Ascending aorta (tissue), 2 donors: ENCODE data around the gene ONECUT2. TPM values are rescaled to one million over a fixed set of nuclear protein-coding genes. Genes with fewer than 3 reads are reported as not detected.

ENCODE experiments used
- DNase-seq, 2 donors: peaks; one replicate each; pipeline ENCODE4 v3.0.0-alpha.2; 2019; ENCODE audit warnings: low spot score in 2 of 2
- H3K27ac ChIP-seq, 2 donors: fragments of 200-600 bp; sonication (generic); one replicate each; pipeline ENCODE4 v1.5.1; 2016 to 2017; ENCODE audit warnings: mild to moderate bottlenecking in 1 of 2
- H3K27me3 ChIP-seq: fragments of 200-600 bp; sonication (generic); one replicate; pipeline ENCODE4 v1.5.1; 2017
- H3K36me3 ChIP-seq, 2 donors: fragments of 200-600 bp; sonication (generic); one replicate each; pipeline ENCODE4 v1.5.1; 2016
- H3K4me1 ChIP-seq, 2 donors: fragments of 200-600 bp; sonication (generic); one replicate each; pipeline ENCODE4 v1.5.1; 2016 to 2017; ENCODE audit warnings: mild to moderate bottlenecking in 1 of 2
- H3K4me3 ChIP-seq, 2 donors: fragments of 200-600 bp; sonication (generic); one replicate each; pipeline ENCODE4 v1.5.1; 2016 to 2017; ENCODE audit warnings: mild to moderate bottlenecking in 1 of 2
- H3K9me3 ChIP-seq, 2 donors: fragments of 200-600 bp; sonication (generic); one replicate each; pipeline ENCODE4 v1.5.1; 2016
- intact Hi-C: fragments of 100-400 bp; cut with DNase I; formaldehyde crosslinking; loops from one replicate; pipeline ENCODE4 v1.15.1; 2023
- total RNA-seq: library from RNA; depleted of rRNA; stranded (reverse); fragments of >200 nt; gene quantifications from one replicate; pipeline ENCODE4 v1.1.0, GENCODE V29; 2016
- TF ChIP-seq, protein P1 (sequence below), 3 experiments: fragments of 200-600 bp in 2 of 3; fragments of 450-650 bp in 1 of 3; sonication (generic) in 2 of 3; IDR thresholded peaks; one replicate each; pipeline ENCODE4 v1.5.1; 2016 to 2019; ENCODE audit warnings: antibody characterized with exemption in 3 of 3, mild to moderate bottlenecking in 1 of 3, moderate library complexity in 1 of 3

The ONECUT2 gene
- total RNA-seq, 1 donor from 2014 or later = 0.11 TPM

DNA sequence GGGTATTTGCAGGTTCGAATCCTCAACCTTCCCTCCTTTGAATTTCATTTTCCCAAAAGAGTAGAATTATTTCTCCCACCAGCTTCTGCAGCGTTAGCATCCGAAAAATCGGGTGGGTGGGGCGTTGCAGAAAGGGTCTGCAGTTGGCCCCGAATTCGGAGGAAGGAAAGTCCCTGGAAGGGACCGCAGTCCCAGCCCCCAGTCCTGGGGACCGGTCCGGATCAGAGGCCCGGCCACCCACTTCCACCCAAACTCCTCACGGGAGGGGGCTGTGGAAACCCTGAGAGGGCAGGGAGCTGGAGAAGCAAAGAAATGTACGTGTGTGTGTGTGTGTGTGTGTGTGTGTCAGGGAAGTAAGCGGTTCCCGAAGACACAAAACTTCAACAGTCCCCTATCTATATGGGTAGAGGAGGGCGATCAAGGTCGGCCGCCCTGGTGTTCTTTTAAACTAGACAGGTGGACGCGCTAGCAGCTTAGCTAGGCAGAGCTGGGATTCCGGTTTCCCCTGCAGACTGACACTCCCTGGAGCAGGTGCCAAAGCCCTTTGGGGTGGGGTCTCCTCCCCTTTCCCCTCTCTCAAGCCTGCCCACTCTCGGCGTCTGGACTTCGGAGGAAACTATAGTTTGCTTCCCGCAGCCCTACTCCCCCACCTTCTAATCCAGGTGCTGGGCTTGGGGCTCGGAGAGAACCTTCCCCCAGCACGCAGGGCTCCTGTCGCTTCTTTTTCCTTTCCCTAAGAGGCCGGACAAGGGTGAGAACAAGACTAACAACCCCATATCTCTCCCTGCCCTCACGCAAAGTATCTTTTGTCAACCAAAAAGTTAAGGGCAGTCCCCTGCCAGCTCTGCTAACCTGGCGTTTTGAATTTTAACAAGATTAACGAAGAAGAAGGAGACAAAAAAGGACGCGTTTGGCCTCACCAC, 4.8 kb upstream of the ONECUT2 start:
- Histone ChIP-seq H3K27me3 (peaks cover 35% of the 10 kb centered on the region), H3K36me3 (no peaks in the 10 kb centered on the region), H3K27ac (no peak overlapping the region), H3K4me1 (peaks cover 0 to 11% of the 10 kb centered on the region in 2 donors), H3K4me3 (peak overlapping the region in 1 of 2 donors; percentile 7), H3K9me3 (no peaks in the 10 kb centered on the region)
- no peak for DNase-seq
- intact Hi-C loops = loop anchor here (10.0 kb wide), 1 partner anchor 414 kb away; no protein-coding TSS in a partner anchor
- TF ChIP-seq, protein P1, sequence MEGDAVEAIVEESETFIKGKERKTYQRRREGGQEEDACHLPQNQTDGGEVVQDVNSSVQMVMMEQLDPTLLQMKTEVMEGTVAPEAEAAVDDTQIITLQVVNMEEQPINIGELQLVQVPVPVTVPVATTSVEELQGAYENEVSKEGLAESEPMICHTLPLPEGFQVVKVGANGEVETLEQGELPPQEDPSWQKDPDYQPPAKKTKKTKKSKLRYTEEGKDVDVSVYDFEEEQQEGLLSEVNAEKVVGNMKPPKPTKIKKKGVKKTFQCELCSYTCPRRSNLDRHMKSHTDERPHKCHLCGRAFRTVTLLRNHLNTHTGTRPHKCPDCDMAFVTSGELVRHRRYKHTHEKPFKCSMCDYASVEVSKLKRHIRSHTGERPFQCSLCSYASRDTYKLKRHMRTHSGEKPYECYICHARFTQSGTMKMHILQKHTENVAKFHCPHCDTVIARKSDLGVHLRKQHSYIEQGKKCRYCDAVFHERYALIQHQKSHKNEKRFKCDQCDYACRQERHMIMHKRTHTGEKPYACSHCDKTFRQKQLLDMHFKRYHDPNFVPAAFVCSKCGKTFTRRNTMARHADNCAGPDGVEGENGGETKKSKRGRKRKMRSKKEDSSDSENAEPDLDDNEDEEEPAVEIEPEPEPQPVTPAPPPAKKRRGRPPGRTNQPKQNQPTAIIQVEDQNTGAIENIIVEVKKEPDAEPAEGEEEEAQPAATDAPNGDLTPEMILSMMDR (IDR thresholded peaks at IDR 0.05) = no peak

DNA sequence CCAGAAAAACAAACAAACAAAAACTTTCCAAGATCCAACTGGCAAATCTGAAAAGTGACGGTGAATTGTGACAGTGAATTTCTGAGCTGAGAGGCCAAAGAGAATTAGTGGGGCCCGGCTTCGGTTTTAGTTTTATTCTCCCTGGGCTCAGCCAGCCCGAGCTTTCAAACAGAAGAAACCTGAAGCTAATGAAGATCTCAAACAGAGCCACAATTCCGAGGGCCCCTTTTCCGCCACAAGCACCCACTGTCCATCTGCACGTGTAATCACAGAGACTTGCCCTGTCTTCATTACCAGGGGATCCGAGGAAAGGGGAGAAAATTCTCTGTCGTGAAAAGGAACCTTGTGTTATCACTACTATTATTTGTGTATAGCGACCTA, 4.2 kb upstream of the ONECUT2 start:
- no peaks in the 10 kb centered on the region for H3K36me3 ChIP-seq
- DNase-seq = no peak
- intact Hi-C loops = loop anchor here (10.0 kb wide), 1 partner anchor 414 kb away; no protein-coding TSS in a partner anchor
- H3K27me3 ChIP-seq = peaks cover 35% of the 10 kb centered on the region
- TF ChIP-seq, protein P1 (IDR thresholded peaks at IDR 0.05) = no peak
- H3K4me3 ChIP-seq = no peak overlapping the region
- H3K9me3 ChIP-seq = no peaks in the 10 kb centered on the region
- H3K27ac ChIP-seq = no peak overlapping the region
- H3K4me1 ChIP-seq = peaks cover 0 to 11% of the 10 kb centered on the region in 2 donors

DNA sequence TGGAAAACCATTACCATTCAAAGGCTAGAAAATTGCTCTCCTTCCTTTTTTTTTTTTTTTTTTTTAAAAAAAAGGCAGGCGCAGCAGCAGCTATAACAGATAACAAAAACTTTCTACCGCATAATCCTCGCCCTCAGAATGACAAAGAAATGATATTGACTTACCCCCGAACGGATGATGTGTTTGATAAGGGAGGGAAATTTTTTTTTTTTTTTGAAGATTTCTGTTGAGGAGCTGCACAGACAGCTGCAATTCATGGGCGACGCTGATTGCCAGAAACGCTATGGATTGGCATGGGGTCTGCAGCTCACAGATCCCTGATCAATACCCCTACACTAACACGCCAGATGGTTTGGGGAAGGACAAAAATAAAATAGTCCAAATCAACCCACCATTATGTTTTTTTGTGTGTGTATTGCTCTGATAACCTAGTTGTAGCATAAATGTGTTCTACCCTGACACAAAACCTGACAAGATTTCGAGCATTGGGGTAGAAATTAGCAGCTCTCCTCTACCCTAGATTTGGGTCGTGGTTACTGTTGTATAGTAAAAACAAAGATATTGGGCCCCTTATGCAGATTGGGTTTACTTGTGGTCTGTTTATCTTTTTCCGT, 3.6 kb upstream of the ONECUT2 start:
- no peak overlapping the region for H3K4me3 ChIP-seq
- DNase-seq = no peak
- H3K9me3 ChIP-seq = no peaks in the 10 kb centered on the region
- intact Hi-C loops = loop anchor here (10.0 kb wide), 1 partner anchor 413 kb away; no protein-coding TSS in a partner anchor
- peaks cover 0 to 14% of the 10 kb centered on the region in 2 donors for H3K4me1 ChIP-seq
- TF ChIP-seq, protein P1 (IDR thresholded peaks at IDR 0.05) = no peak
- peaks cover 37% of the 10 kb centered on the region for H3K27me3 ChIP-seq
- no peak overlapping the region for H3K27ac ChIP-seq
- H3K36me3 ChIP-seq = no peaks in the 10 kb centered on the region

DNA sequence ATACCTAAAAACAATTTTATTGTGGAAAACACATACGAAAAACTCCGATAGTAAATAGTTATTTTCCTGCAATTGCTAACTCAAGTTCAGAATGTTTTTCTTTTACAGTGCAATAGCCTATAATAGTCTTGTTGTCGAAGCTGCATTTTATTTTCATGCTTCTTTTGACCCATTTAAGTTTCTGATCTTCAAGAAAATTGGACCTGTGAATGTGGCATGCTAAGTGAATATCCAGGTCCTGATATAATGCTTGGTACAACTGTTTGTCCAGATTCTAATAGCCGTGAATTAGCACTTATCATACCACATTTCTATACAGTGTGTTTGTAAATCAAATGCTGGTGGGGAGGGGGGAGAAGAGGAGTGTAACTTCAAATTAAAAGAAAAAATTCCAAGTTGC, 3.0 kb upstream of the ONECUT2 start:
- Histone ChIP-seq H3K4me3 (no peak overlapping the region), H3K4me1 (peaks cover 0 to 16% of the 10 kb centered on the region in 2 donors), H3K27ac (no peak overlapping the region), H3K9me3 (no peaks in the 10 kb centered on the region), H3K36me3 (no peaks in the 10 kb centered on the region), H3K27me3 (peaks cover 42% of the 10 kb centered on the region)
- no peak for DNase-seq
- intact Hi-C loops = loop anchor here (10.0 kb wide), 1 partner anchor 413 kb away; no protein-coding TSS in a partner anchor
- TF ChIP-seq, protein P1 (IDR thresholded peaks at IDR 0.05) = no peak

DNA sequence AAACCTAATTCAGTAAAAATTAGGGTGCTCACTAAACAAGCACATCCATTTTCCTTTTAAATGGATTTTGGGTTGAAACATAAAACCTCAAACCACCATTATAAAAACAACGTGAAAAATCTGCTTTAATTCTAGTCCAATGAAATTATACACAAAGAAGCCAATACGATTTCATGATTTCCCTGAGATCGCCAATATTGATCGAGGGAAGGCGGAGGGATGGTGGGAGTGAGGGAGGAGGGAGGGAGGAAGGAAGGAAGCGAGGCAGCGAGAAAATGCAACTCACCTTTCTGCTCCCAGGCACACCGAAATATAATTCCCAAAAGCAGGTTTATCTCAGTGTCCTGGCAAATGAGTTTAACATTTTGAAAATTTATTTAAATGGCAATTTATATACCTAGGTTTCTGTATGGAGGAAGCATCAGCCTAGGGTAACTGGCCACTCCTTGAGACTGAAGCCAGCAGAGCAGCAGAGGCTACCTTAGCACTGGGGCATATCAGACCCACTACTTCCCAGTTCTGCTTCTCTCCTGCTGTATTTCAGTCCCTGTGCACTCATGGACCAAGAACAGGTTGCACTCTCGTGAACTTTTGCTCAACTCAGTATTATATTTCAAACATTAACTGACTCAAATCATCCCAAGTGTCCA, 2.3 kb upstream of the ONECUT2 start:
- no peaks in the 10 kb centered on the region for H3K9me3 ChIP-seq
- no peak overlapping the region for H3K4me3 ChIP-seq
- peaks cover 47% of the 10 kb centered on the region for H3K27me3 ChIP-seq
- no peak overlapping the region for H3K27ac ChIP-seq
- intact Hi-C loops = loop anchor here (10.0 kb wide), 1 partner anchor 412 kb away; no protein-coding TSS in a partner anchor
- no peaks in the 10 kb centered on the region for H3K36me3 ChIP-seq
- peaks cover under 1 to 16% of the 10 kb centered on the region in 2 donors for H3K4me1 ChIP-seq
- DNase-seq = no peak
- TF ChIP-seq, protein P1 (IDR thresholded peaks at IDR 0.05) = no peak
